Right atrium auricular region (tissue), 2 donors: Measurements from ENCODE around the gene RNASE1. TPM values are rescaled to one million over a fixed set of nuclear protein-coding genes. Genes with fewer than 3 reads are reported as not detected.
A peak's percentile ranks its signal among the peaks of the same experiment; 100 is the strongest.

ENCODE experiments used
- DNase-seq: peaks from one replicate; pipeline ENCODE4 v3.0.0-alpha.2; 2019; ENCODE audit warnings: low spot score
- H3K27ac ChIP-seq, 2 donors: fragments of 200-600 bp; sonication (generic); 1 replicate in 1 of 2; 2 replicates in 1 of 2; pipeline ENCODE4 v1.5.1; 2016 to 2019
- H3K27me3 ChIP-seq, 2 donors: fragments of 200-600 bp; sonication (generic); one replicate each; pipeline versions ENCODE4 v1.5.1 to v1.6.0; 2017 to 2019
- H3K36me3 ChIP-seq: fragments of 200-600 bp; sonication (generic); one replicate; pipeline ENCODE4 v1.5.1; 2016
- H3K4me1 ChIP-seq, 2 donors: fragments of 200-600 bp; sonication (generic); one replicate each; pipeline versions ENCODE4 v1.5.1 to v1.6.0; 2017 to 2019
- H3K4me3 ChIP-seq, 2 donors: fragments of 200-600 bp; sonication (generic); 1 replicate in 1 of 2; 2 replicates in 1 of 2; pipeline ENCODE4 v1.5.1; 2017 to 2019; ENCODE audit warnings: mild to moderate bottlenecking in 1 of 2, moderate library complexity in 1 of 2
- H3K9me3 ChIP-seq, 2 donors: fragments of 200-600 bp; sonication (generic); one replicate each; pipeline ENCODE4 v1.5.1; 2019
- total RNA-seq, 2 donors: library from RNA; depleted of rRNA; stranded (reverse); fragments of >200 nt; gene quantifications; one replicate each; pipeline ENCODE4 v1.1.0, GENCODE V29; 2016
- TF ChIP-seq, protein P1 (sequence below), 2 donors: fragments of 200-600 bp; sonication (generic); IDR thresholded peaks; one replicate each; pipeline ENCODE4 v1.5.1; 2019; ENCODE audit warnings: antibody characterized with exemption in 2 of 2

RNASE1 gene
- total RNA-seq, 2 donors from 2014 or later: 230 to 343 TPM

DNA sequence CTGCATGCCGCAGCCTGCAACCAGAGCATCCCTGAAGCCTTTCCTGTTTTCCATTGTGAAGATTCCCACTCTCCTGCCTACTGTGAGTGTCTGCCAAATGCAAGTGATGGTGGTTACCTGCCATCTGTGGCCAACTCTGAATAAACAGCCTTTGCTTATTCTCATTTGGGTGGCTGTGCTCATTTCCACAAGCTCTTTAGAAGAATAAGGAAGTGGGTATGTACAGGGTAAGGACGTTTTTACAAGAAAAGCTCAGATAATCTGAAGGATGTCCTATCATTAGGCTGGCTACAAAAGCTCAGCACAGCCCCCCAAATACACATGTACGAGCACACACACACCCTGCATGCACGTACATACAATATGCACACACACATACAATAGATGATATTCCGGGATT is 7.3 kb upstream of the RNASE1 start:
- H3K4me1 ChIP-seq: no peaks in the 10 kb centered on the region
- TF ChIP-seq, protein P1, sequence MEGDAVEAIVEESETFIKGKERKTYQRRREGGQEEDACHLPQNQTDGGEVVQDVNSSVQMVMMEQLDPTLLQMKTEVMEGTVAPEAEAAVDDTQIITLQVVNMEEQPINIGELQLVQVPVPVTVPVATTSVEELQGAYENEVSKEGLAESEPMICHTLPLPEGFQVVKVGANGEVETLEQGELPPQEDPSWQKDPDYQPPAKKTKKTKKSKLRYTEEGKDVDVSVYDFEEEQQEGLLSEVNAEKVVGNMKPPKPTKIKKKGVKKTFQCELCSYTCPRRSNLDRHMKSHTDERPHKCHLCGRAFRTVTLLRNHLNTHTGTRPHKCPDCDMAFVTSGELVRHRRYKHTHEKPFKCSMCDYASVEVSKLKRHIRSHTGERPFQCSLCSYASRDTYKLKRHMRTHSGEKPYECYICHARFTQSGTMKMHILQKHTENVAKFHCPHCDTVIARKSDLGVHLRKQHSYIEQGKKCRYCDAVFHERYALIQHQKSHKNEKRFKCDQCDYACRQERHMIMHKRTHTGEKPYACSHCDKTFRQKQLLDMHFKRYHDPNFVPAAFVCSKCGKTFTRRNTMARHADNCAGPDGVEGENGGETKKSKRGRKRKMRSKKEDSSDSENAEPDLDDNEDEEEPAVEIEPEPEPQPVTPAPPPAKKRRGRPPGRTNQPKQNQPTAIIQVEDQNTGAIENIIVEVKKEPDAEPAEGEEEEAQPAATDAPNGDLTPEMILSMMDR (IDR thresholded peaks at IDR 0.05): no peak

DNA sequence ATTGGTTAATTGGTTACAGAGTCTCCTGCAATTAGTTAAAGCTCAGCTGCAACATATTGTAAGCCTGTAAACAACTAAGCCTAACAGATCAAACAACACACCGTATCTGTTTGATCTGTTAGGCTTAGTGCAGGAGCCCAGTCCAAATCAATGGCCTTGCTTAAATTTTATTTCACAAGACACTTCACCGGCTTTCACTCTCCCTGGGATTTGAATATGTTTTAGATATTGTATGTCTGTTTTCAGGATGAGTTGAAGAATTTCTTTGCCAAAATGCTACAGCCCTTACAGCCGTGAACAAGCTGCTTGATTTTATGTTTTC is 5.5 kb upstream of the RNASE1 start:
- H3K4me3 ChIP-seq: no peak overlapping the region
- TF ChIP-seq, protein P1 (IDR thresholded peaks at IDR 0.05): no peak
- no peak overlapping the region for H3K27ac ChIP-seq
- H3K4me1 ChIP-seq: peaks cover 0 to 4% of the 10 kb centered on the region in 2 donors
- H3K9me3 ChIP-seq: no peaks in the 10 kb centered on the region
- H3K27me3 ChIP-seq: no peaks in the 10 kb centered on the region
- DNase-seq: no peak
- H3K36me3 ChIP-seq: no peaks in the 10 kb centered on the region

More for the DNA sequence above, 7.3 kb upstream of the RNASE1 start:
- Histone ChIP-seq H3K36me3 (no peaks in the 10 kb centered on the region), H3K27me3 (no peaks in the 10 kb centered on the region), H3K9me3 (no peaks in the 10 kb centered on the region), H3K4me3 (no peak overlapping the region), H3K27ac (no peak overlapping the region)
- no peak for DNase-seq

DNA sequence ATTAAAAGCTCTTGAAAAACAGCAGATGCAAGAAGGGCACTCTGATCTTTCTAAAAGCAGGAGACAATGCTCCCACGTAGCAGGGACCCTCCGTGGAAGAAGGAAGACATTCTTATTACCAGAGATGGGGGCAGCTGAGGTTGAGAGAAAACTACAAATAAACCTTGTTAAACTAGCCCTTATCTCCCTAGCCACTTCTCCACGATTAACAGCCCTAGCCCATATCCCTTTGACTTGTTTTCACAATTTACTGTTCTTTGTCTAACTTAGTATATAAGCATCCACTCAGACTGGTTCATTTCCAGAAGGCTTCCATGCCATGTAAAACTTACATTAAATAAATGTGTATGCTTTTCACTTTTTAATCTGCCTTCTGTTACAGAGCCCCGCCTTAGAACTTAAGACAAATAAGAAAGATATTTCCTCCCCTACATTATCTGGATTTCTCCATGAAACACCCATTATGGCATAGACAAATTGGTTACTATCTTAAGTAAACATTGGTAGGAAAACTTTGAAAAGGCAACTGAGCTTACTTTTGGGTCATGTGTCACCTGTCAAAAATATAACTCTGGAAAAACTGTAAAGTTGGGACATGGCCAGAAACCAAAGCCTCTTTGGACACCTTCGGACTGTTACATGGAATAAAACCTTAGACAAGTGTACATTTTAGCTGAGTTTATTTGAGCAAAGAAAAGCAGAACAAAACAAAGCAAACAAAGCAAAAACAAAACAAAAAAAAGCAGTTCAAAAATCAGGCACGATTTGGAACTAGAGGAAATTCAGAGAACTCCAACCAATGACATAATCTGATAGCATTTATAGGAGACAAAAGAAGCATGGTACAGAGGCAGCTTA is 4.9 kb upstream of the RNASE1 start:
- TF ChIP-seq, protein P1 (IDR thresholded peaks at IDR 0.05): no peak

DNA sequence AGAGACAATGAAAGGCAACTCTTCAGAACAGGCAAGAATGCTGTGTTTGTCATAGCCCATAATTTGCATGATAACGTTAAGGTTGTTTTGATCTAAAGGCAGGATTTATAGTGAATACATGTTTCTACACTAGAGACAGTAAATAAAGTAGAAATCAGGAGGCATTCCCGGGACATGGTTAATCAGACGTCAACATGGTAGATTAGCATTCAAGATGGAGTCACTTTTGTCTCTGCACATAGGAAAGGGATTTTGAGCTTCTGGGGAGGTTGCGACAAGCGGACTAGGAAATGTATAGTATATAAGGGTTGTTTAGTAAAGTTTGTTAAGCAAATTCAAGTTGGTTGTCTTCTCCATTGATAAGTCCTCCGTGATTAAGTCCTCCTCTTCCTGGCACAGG is 2.8 kb upstream of the RNASE1 start:
- Histone ChIP-seq H3K4me3 (no peak overlapping the region), H3K36me3 (no peaks in the 10 kb centered on the region), H3K9me3 (no peaks in the 10 kb centered on the region), H3K27ac (no peak overlapping the region), H3K4me1 (peaks cover 0 to 7% of the 10 kb centered on the region in 2 donors), H3K27me3 (no peaks in the 10 kb centered on the region)
- TF ChIP-seq, protein P1 (IDR thresholded peaks at IDR 0.05): no peak
- DNase-seq: no peak

More for the DNA sequence above, 4.9 kb upstream of the RNASE1 start:
- Histone ChIP-seq H3K36me3 (no peaks in the 10 kb centered on the region), H3K27me3 (no peaks in the 10 kb centered on the region), H3K4me3 (no peak overlapping the region), H3K9me3 (no peaks in the 10 kb centered on the region), H3K4me1 (peaks cover 0 to 7% of the 10 kb centered on the region in 2 donors), H3K27ac (no peak overlapping the region)
- DNase-seq: no peak

DNA sequence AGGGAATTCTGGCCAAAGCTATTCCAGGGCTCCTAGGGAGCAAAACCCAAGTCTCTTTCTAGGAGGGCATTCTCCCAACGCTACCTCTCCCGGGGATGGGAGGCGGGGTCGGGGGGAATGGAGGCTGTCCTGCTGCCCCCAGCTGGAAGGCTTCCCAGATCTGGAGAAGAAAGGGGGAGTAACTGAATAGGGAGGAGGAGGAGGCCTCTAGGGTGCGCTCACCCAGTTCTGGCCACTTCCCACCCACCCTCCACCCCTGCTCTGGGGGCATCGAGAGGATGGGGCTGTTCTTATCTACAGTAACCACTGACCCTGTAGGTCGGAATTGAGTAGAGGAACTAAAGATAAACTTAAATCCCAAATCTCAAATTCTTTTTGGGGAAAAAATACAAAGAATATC is 579 bp upstream of the RNASE1 start:
- no peaks in the 10 kb centered on the region for H3K9me3 ChIP-seq
- DNase-seq: no peak
- TF ChIP-seq, protein P1 (IDR thresholded peaks at IDR 0.05): no peak
- H3K4me3 ChIP-seq: no peak overlapping the region
- peaks cover 0 to 27% of the 10 kb centered on the region in 2 donors for H3K4me1 ChIP-seq
- H3K27me3 ChIP-seq: no peaks in the 10 kb centered on the region
- H3K27ac ChIP-seq: peak overlapping the region; percentile 63 to 80
- H3K36me3 ChIP-seq: no peaks in the 10 kb centered on the region
